ENCODE results near the gene EOLA1. TPM values are rescaled to one million over a fixed set of nuclear protein-coding genes. Genes with fewer than 3 reads are reported as not detected.

Gene EOLA1
- 10 to 100 TPM; 18.2 to 30.6 (median 25.2) TPM for polyA plus RNA-seq
- long read RNA-seq, donor 1, partial matches to known transcripts: 7 of 11 reads
- long read RNA-seq, donor 1, other reads (novel, unspliced or antisense): 0 of 11 reads
- long read RNA-seq, donor 2, partial matches to known transcripts: 0 of 3 reads
- long read RNA-seq, donor 2, other reads (novel, unspliced or antisense): 0 of 3 reads
- long read RNA-seq, donor 3, partial matches to known transcripts: 0 of 2 reads
- long read RNA-seq, donor 3, other reads (novel, unspliced or antisense): 0 of 2 reads
- long read RNA-seq, donor 4: 0 reads
- long read RNA-seq, donor 5, partial matches to known transcripts: 0 of 2 reads
- long read RNA-seq, donor 5, other reads (novel, unspliced or antisense): 0 of 2 reads
- long read RNA-seq, donor 6, partial matches to known transcripts: 0 of 2 reads
- long read RNA-seq, donor 6, other reads (novel, unspliced or antisense): 0 of 2 reads
- long read RNA-seq, donor 7, partial matches to known transcripts: 0 of 5 reads
- long read RNA-seq, donor 7, other reads (novel, unspliced or antisense): 0 of 5 reads
- long read RNA-seq, donor 8: 0 reads
- long read RNA-seq, donor 9, partial matches to known transcripts: 0 of 1 reads
- long read RNA-seq, donor 9, other reads (novel, unspliced or antisense): 0 of 1 reads
- long read RNA-seq, donor 10, partial matches to known transcripts: 0 of 2 reads
- long read RNA-seq, donor 10, other reads (novel, unspliced or antisense): 0 of 2 reads

- WGBS, 3 donors: 0 to 39% (median 11%) methylated on average over 65 to 71 of the region's 71 CpGs
- FAIRE-seq: peak; percentile 91
These were observed at the start of gene EOLA1 for GRCh38 chrX:149540621-149541520. TSS of gene EOLA1 (plus strand) at chrX:149541012. CDS start at chrX:149545631, 4,619 bp downstream.

GRCh38 chrX:149491812-149492211 lies 49.0 kb upstream of the EOLA1 start:
- Histone ChIP-seq H3K4me3 (ENCODE audit: low read depth in 1 of 3, low read length in 3 of 3) (no peak overlapping the region), H3K27me3 (ENCODE audit: control insufficient read depth in 3 of 3, insufficient read depth in 3 of 3, low read length in 3 of 3) (no peaks in the 10 kb centered on the region), H3K4me1 (ENCODE audit: control insufficient read depth in 3 of 3, insufficient read depth in 2 of 3, low read depth in 1 of 3, low read length in 2 of 3) (peaks cover 5 to 34% (median 14%) of the 10 kb centered on the region in 3 donors), H3K9me3 (ENCODE audit: control insufficient read depth in 2 of 2, insufficient read depth in 1 of 2, low read depth in 1 of 2, low read length in 1 of 2) (peaks cover 0 to 13% of the 10 kb centered on the region in 2 donors), H3K36me3 (ENCODE audit: control insufficient read depth in 3 of 3, insufficient read depth in 2 of 3, low read depth in 1 of 3, low read length in 3 of 3) (peaks cover under 1 to 59% (median 6%) of the 10 kb centered on the region in 3 donors), H3K27ac (ENCODE audit: low read depth in 1 of 3, low read length in 2 of 3) (peak overlapping the region in 1 of 3 donors; percentile 69)
- 9 to 39% (median 36%) methylated on average over 2 of the region's 2 CpGs for WGBS, 3 donors
- DNase-seq (peak; percentile 62 to 91), FAIRE-seq (no peak)

More at GRCh38 chrX:149540621-149541520, at the start of gene EOLA1:
- no peaks in the 10 kb centered on the region for H3K27me3 ChIP-seq (ENCODE audit: control insufficient read depth in 3 of 3, insufficient read depth in 3 of 3, low read length in 3 of 3)
- no peaks in the 10 kb centered on the region for H3K4me1 ChIP-seq (ENCODE audit: control insufficient read depth in 3 of 3, insufficient read depth in 2 of 3, low read depth in 1 of 3, low read length in 2 of 3)
- peak within 1 kb of the TSS; percentile 42 to 73 (median 69) for H3K4me3 ChIP-seq (ENCODE audit: low read depth in 1 of 3, low read length in 3 of 3)
- H3K36me3 ChIP-seq (ENCODE audit: control insufficient read depth in 3 of 3, insufficient read depth in 2 of 3, low read depth in 1 of 3, low read length in 3 of 3): peaks cover 0 to 5% (median 0%) of the 10 kb centered on the region in 3 donors
- H3K9me3 ChIP-seq (ENCODE audit: control insufficient read depth in 2 of 2, insufficient read depth in 1 of 2, low read depth in 1 of 2, low read length in 1 of 2): no peaks in the 10 kb centered on the region
- H3K27ac ChIP-seq (ENCODE audit: low read depth in 1 of 3, low read length in 2 of 3): peak within 1 kb of the TSS; percentile 49 to 98 (median 91)
- DNase-seq: peak; percentile 93 to 95

DNA sequence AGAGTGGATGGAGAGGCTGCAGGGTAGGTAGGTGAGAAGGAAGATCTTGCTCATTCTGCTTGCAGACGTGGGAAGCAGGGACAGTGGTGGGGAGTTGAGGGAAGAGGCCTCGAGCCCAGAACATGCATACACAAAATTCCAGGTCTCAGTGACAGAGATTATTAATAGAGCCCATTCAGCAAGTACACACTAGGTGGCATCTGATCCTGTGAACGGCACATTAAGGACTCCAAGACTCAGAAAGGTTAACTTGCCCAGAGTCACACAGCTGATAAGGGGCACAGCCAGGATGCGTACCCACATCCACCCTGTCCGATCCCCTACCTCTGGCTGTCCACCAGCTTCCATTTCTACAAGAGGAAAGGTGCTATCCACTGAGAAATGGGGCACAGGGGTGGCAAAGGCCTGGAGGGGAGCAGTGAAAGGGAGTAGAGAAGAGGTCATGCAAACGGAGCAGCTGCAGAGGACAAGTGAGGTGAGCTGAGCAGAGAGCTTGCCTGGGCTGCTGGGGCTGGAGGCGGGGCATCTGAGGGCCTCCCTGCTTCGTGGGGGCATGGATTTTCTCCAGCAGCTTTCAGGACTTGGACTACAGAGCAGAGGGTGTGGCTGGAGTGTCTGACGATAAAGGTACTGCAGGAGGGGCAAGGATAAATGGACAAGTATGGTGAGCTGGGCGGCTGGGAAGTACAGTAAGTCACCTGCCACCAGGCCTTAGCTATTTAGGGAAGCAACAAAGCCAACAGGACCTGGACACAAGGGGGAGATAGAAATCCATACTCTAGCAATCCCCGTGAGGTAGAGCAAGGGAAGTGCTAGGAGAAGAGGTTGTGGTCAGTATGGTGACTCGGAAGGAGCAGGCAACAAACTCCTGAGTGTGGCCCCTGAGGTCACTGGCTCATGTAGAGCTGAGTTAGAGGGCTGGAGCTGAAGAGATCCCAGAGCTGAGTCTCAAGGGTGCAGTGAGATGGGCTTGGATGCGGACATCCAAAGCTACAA lies 46.9 kb upstream of the EOLA1 start:
- H3K36me3 ChIP-seq (ENCODE audit: control insufficient read depth in 3 of 3, insufficient read depth in 2 of 3, low read depth in 1 of 3, low read length in 3 of 3): peaks cover 0 to 63% (median 10%) of the 10 kb centered on the region in 3 donors
- no peak overlapping the region for H3K4me3 ChIP-seq (ENCODE audit: low read depth in 1 of 3, low read length in 3 of 3)
- no peak for FAIRE-seq
- H3K9me3 ChIP-seq (ENCODE audit: control insufficient read depth in 2 of 2, insufficient read depth in 1 of 2, low read depth in 1 of 2, low read length in 1 of 2): peaks cover 0 to 13% of the 10 kb centered on the region in 2 donors
- 54 to 68% (median 57%) methylated on average over 12 to 13 of the region's 13 CpGs for WGBS, 3 donors
- peak; percentile 48 to 55 for DNase-seq
- no peaks in the 10 kb centered on the region for H3K27me3 ChIP-seq (ENCODE audit: control insufficient read depth in 3 of 3, insufficient read depth in 3 of 3, low read length in 3 of 3)
- peaks cover 5 to 34% (median 14%) of the 10 kb centered on the region in 3 donors for H3K4me1 ChIP-seq (ENCODE audit: control insufficient read depth in 3 of 3, insufficient read depth in 2 of 3, low read depth in 1 of 3, low read length in 2 of 3)
- H3K27ac ChIP-seq (ENCODE audit: low read depth in 1 of 3, low read length in 2 of 3): peak overlapping the region in 2 of 3 donors; percentile 35 to 47

DNA sequence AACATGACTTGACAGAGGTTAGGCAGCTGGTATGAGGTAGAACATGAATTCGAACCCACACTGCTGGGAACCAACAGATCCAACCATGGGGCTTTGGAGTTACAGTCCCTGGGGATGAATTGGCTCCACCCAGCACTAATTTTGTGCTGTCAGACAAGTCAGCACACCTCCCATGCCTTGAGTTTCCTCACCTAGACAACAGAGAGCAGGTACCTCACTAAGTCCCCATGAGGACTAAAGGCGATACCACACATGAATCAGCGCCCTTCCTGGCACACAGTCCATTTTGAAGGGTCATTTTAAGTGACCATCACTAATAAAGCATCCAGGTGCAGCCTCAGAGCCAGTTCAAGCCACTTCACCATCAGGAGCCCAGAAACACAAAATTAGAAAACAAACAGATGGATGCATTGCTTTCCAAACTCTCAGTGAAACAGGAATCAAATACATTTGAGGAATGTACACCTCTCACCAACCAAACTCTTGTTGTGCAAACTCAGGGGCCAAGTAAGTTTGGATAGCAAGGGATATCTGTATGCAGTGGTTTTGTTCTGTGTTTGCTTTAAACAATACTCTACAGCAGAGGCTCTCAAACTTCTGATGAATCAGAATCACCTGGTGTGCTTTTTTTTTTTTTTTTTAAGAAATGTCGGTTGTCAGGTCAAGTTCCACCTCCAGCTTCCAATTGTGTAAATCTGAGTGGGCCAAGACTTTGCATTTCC lies 45.8 kb upstream of the EOLA1 start:
- no peaks in the 10 kb centered on the region for H3K27me3 ChIP-seq (ENCODE audit: control insufficient read depth in 3 of 3, insufficient read depth in 3 of 3, low read length in 3 of 3)
- peaks cover 5 to 34% (median 14%) of the 10 kb centered on the region in 3 donors for H3K4me1 ChIP-seq (ENCODE audit: control insufficient read depth in 3 of 3, insufficient read depth in 2 of 3, low read depth in 1 of 3, low read length in 2 of 3)
- H3K9me3 ChIP-seq (ENCODE audit: control insufficient read depth in 2 of 2, insufficient read depth in 1 of 2, low read depth in 1 of 2, low read length in 1 of 2): peaks cover 0 to 13% of the 10 kb centered on the region in 2 donors
- no peak for DNase-seq
- H3K4me3 ChIP-seq (ENCODE audit: low read depth in 1 of 3, low read length in 3 of 3): no peak overlapping the region
- WGBS, 3 donors: 61 to 92% (median 71%) methylated on average over 4 of the region's 4 CpGs
- FAIRE-seq: no peak
- H3K27ac ChIP-seq (ENCODE audit: low read depth in 1 of 3, low read length in 2 of 3): peak overlapping the region in 1 of 3 donors; percentile 53
- H3K36me3 ChIP-seq (ENCODE audit: control insufficient read depth in 3 of 3, insufficient read depth in 2 of 3, low read depth in 1 of 3, low read length in 3 of 3): peaks cover 0 to 60% (median 9%) of the 10 kb centered on the region in 3 donors

- Histone ChIP-seq H3K9me3 (ENCODE audit: control insufficient read depth in 2 of 2, insufficient read depth in 1 of 2, low read depth in 1 of 2, low read length in 1 of 2) (peaks cover 0 to 13% of the 10 kb centered on the region in 2 donors), H3K36me3 (ENCODE audit: control insufficient read depth in 3 of 3, insufficient read depth in 2 of 3, low read depth in 1 of 3, low read length in 3 of 3) (peaks cover 0 to 60% (median 7%) of the 10 kb centered on the region in 3 donors), H3K4me1 (ENCODE audit: control insufficient read depth in 3 of 3, insufficient read depth in 2 of 3, low read depth in 1 of 3, low read length in 2 of 3) (peaks cover 5 to 34% (median 14%) of the 10 kb centered on the region in 3 donors), H3K27ac (ENCODE audit: low read depth in 1 of 3, low read length in 2 of 3) (peak overlapping the region in 1 of 3 donors; percentile 53), H3K4me3 (ENCODE audit: low read depth in 1 of 3, low read length in 3 of 3) (no peak overlapping the region), H3K27me3 (ENCODE audit: control insufficient read depth in 3 of 3, insufficient read depth in 3 of 3, low read length in 3 of 3) (no peaks in the 10 kb centered on the region)
- FAIRE-seq (no peak), DNase-seq (peak; percentile 28 to 61)
- WGBS, 3 donors: 83 to 86% (median 84%) methylated on average over 5 of the region's 5 CpGs
These were observed 45.2 kb upstream of the EOLA1 start for GRCh38 chrX:149495573-149496071.

GRCh38 chrX:149497054-149497453 lies 43.8 kb upstream of the EOLA1 start:
- 31 to 73% (median 35%) methylated on average over 1 of the region's 1 CpG for WGBS, 3 donors
- Histone ChIP-seq H3K4me3 (ENCODE audit: low read depth in 1 of 3, low read length in 3 of 3) (no peak overlapping the region), H3K27ac (ENCODE audit: low read depth in 1 of 3, low read length in 2 of 3) (no peak overlapping the region), H3K27me3 (ENCODE audit: control insufficient read depth in 3 of 3, insufficient read depth in 3 of 3, low read length in 3 of 3) (no peaks in the 10 kb centered on the region), H3K9me3 (ENCODE audit: control insufficient read depth in 2 of 2, insufficient read depth in 1 of 2, low read depth in 1 of 2, low read length in 1 of 2) (peaks cover 0 to 5% of the 10 kb centered on the region in 2 donors), H3K4me1 (ENCODE audit: control insufficient read depth in 3 of 3, insufficient read depth in 2 of 3, low read depth in 1 of 3, low read length in 2 of 3) (peaks cover 5 to 30% (median 14%) of the 10 kb centered on the region in 3 donors), H3K36me3 (ENCODE audit: control insufficient read depth in 3 of 3, insufficient read depth in 2 of 3, low read depth in 1 of 3, low read length in 3 of 3) (peaks cover 0 to 58% (median 12%) of the 10 kb centered on the region in 3 donors)
- DNase-seq: no peak
- FAIRE-seq: no peak
